Diencephalon (tissue), 1 donor: ENCODE results near the gene C1QTNF1. TPM values are rescaled to one million over a fixed set of nuclear protein-coding genes. Genes with fewer than 3 reads are reported as not detected.

Source experiments
- total RNA-seq: library from RNA; depleted of rRNA; stranded (reverse); fragments of >200 nt; gene quantifications from one replicate; pipeline ENCODE4 v1.2.3, GENCODE V29; 2014

C1QTNF1 gene
- total RNA-seq: 3.2 TPM

GRCh38 chr17:79023886-79024771 is at the start of gene C1QTNF1:
Gene C1QTNF1 (plus strand): TSS chr17:79024169. CDS start chr17:79043969, 19,800 bp downstream.

GRCh38 chr17:78979780-78980623 is 44.0 kb upstream of the C1QTNF1 start, which contains the start of gene LGALS3BP:
Gene LGALS3BP (minus strand): TSS chr17:78979923. CDS start chr17:78977191, 2,732 bp downstream.

DNA sequence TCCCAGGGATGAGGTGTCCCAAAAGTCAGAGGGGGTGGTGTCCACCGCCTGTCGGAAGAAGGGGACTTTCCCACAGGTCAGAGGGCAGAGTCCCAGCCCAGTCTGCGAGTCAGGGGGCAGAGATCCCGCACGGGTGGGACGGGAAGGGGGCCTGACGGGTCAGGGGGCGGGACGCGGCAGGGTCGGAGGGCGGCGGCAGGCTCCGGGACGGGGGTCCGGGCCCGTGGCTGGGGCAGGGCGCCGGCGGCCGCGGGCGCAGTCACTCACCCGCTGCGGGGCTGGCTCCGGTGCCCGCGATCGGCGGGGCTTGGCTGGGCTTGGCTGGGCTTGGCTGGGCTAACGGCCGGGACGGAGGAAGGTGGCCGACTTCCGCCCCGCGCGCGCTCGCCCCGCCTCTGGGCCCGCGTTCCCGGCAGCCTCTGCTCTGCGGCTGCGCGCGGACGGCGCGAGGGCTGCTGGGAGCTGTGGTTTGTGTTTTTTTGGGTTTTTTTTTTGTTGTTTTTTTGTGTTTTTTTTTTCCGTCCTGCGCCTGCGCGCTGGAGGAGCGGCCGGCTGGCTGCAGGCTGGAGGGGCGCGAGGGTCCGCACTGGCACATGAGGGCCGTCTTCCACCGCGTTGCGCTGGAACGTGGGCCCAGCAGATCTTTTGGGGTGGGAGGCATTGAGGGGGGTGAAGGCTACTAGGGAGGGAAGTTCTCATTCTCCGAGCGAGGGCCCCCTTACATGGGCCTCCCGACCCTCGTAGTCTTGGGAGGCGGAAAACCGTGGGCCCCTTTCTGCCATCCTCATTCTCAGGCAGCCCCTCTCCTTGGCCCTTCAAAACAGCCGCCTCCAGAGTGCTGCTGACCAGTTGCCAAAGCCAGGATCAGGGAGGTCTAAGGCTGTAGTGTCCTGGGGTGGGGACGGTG is 14.3 kb upstream of the C1QTNF1 start, which contains the start of gene CANT1:
Gene CANT1 (minus strand): TSS at position 368 of the 907 bp plus-strand sequence. CDS start 12,142 bp downstream, outside the sequence.

DNA sequence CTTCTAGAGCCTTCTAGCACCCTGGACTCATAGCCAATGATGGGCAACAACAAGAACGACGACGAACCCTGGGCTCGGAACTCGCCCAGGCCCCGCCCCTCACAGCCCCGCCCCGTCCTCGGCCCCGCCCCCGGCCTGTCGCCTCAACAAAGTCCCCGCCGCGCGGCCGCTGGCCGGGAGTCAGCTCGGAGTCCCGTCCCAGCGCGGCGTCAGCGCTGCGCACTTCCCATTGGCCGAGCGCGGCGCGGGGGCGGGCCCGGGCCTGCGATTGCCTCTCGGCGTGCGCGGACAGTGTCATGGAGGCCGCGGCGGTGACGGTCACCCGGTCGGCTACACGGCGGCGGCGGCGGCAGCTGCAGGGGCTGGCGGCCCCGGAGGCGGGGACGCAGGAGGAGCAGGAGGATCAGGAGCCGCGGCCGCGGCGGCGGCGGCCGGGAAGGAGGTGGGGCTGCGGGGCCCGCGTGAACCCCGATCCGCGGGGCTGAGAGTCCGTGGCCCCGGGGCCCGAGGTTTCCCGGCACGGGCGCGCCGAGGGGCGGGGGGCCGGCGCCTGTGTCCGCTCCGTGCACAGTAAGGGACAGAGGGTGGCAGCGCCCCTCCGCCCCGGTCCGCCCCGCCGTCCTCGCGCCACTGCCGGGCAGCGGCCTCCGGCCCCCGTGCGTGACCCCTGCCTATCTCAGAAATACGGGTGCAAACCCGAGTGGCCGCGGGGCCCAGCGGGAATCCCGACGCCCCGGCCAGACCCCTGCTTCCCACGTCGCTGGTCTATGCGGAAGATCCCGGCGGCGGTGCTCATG is 50.9 kb downstream of the C1QTNF1 start, which contains the start of gene ENGASE:
Gene ENGASE (plus strand): TSS at position 176 of the 797 bp plus-strand sequence. CDS start 121 bp downstream, at position 297.

Other genes with a start within 250 kb of the C1QTNF1 start
- 41.1 TPM for gene CYTH1, start 241.9 kb upstream of the C1QTNF1 start, total RNA-seq
- gene USP36, start 183.4 kb upstream of the C1QTNF1 start, total RNA-seq: 15.0 TPM
- 1.4 TPM for gene CEP295NL, start 121.0 kb upstream of the C1QTNF1 start, total RNA-seq
- gene TIMP2, start 98.8 kb upstream of the C1QTNF1 start, total RNA-seq: 94.6 TPM
- gene LGALS3BP, start 44.2 kb upstream of the C1QTNF1 start, total RNA-seq: 28.6 TPM
- 24.9 TPM for gene CANT1, start 14.4 kb upstream of the C1QTNF1 start, total RNA-seq
- gene ENGASE, start 50.7 kb downstream of the C1QTNF1 start, total RNA-seq: 18.7 TPM